Measurements from ENCODE around the gene GRM5.

Gene GRM5

GRCh38 chr11:88701816-88702215 lies 364.0 kb downstream of the GRM5 start:
- no peak for DNase-seq (ENCODE audit: low read depth)

GRCh38 chr11:88697139-88697538 lies 368.6 kb downstream of the GRM5 start:
- no peak for DNase-seq (ENCODE audit: low read depth)

- no peak for DNase-seq (ENCODE audit: low read depth)
These were observed 369.9 kb downstream of the GRM5 start for GRCh38 chr11:88695689-88696414.

- no peak for DNase-seq (ENCODE audit: low read depth)
These were observed 373.3 kb downstream of the GRM5 start for GRCh38 chr11:88692306-88693086.

- DNase-seq (ENCODE audit: low read depth), result no peak
These were observed 376.1 kb downstream of the GRM5 start for GRCh38 chr11:88689548-88690240.

- DNase-seq (ENCODE audit: low read depth), result no peak
These were observed 382.8 kb downstream of the GRM5 start for GRCh38 chr11:88683024-88683423.

GRCh38 chr11:88680806-88681205 lies 385.0 kb downstream of the GRM5 start:
- DNase-seq (ENCODE audit: low read depth), result no peak

GRCh38 chr11:88666364-88666763 lies 399.4 kb downstream of the GRM5 start:
- DNase-seq (ENCODE audit: low read depth), result no peak

GRCh38 chr11:88657076-88657738 lies 408.6 kb downstream of the GRM5 start:
- no peak for DNase-seq (ENCODE audit: low read depth)

- DNase-seq (ENCODE audit: low read depth), result no peak
These were observed 409.5 kb downstream of the GRM5 start for GRCh38 chr11:88656283-88656682.

GRCh38 chr11:88655656-88656055 lies 410.1 kb downstream of the GRM5 start:
- no peak for DNase-seq (ENCODE audit: low read depth)

- DNase-seq (ENCODE audit: low read depth), result no peak
These were observed 410.6 kb downstream of the GRM5 start for GRCh38 chr11:88655196-88655595.

GRCh38 chr11:88651556-88651955 lies 414.2 kb downstream of the GRM5 start:
- no peak for DNase-seq (ENCODE audit: low read depth)

GRCh38 chr11:88644724-88645123 lies 421.1 kb downstream of the GRM5 start:
- DNase-seq (ENCODE audit: low read depth), result no peak

GRCh38 chr11:88632163-88632562 lies 433.6 kb downstream of the GRM5 start:
- DNase-seq (ENCODE audit: low read depth), result no peak

- DNase-seq (ENCODE audit: low read depth), result no peak
These were observed 434.3 kb downstream of the GRM5 start for GRCh38 chr11:88631497-88631896.

GRCh38 chr11:88629496-88629895 lies 436.3 kb downstream of the GRM5 start:
- DNase-seq (ENCODE audit: low read depth), result no peak

- DNase-seq (ENCODE audit: low read depth), result no peak
These were observed 439.6 kb downstream of the GRM5 start for GRCh38 chr11:88626216-88626615.

GRCh38 chr11:88623531-88623930 lies 442.3 kb downstream of the GRM5 start:
- no peak for DNase-seq (ENCODE audit: low read depth)

- no peak for DNase-seq (ENCODE audit: low read depth)
These were observed 445.1 kb downstream of the GRM5 start for GRCh38 chr11:88620568-88621130.

GRCh38 chr11:88619656-88620385 lies 446.0 kb downstream of the GRM5 start:
- DNase-seq (ENCODE audit: low read depth), result no peak
